AG09309 (cell line): ENCODE measurements around the gene TCF4.
"Not testable (repeated sequence)": the region's sequence is repeated elsewhere in the genome, so short reads cannot be mapped to it uniquely, and the experiment has no call there.

Experiments used
- DNase-seq: peaks from one replicate; pipeline ENCODE4 v3.0.0-alpha.2; 2010; ENCODE audit warnings: low read depth
- H3K4me3 ChIP-seq: 2 replicates; pipeline ENCODE4 v1.5.1; 2011; ENCODE audit warnings: mild to moderate bottlenecking, low read depth, low read length, moderate library complexity; ENCODE audit not compliant: control insufficient read depth
- CTCF ChIP-seq: IDR thresholded peaks from 2 replicates; pipeline ENCODE4 v1.5.1; 2011; ENCODE audit warnings: mild to moderate bottlenecking, low read depth, low read length, inconsistent platforms; ENCODE audit not compliant: insufficient read depth, control insufficient read depth; ENCODE audit errors: missing control alignments

Gene TCF4

GRCh38 chr18:55473560-55473959 is 114.4 kb downstream of the TCF4 start:
- DNase-seq = no peak
- H3K4me3 ChIP-seq = no peak overlapping the region
- TF ChIP-seq CTCF = no peak

GRCh38 chr18:55473058-55473457 is 114.9 kb downstream of the TCF4 start:
- no peak for TF ChIP-seq CTCF
- H3K4me3 ChIP-seq = no peak overlapping the region
- no peak for DNase-seq

- TF ChIP-seq CTCF = no peak
- DNase-seq = no peak
Observed at GRCh38 chr18:55470826-55471225, 117.2 kb downstream of the TCF4 start.

GRCh38 chr18:55469134-55469533 is 118.9 kb downstream of the TCF4 start:
- DNase-seq, H3K4me3 ChIP-seq: not testable (repeated sequence)

More at GRCh38 chr18:55470826-55471225, 117.2 kb downstream of the TCF4 start:
- no peak overlapping the region for H3K4me3 ChIP-seq

GRCh38 chr18:55466789-55467188 is 121.2 kb downstream of the TCF4 start:
- no peak overlapping the region for H3K4me3 ChIP-seq
- DNase-seq = no peak
- no peak for TF ChIP-seq CTCF

GRCh38 chr18:55465313-55465712 is 122.7 kb downstream of the TCF4 start:
- no peak overlapping the region for H3K4me3 ChIP-seq
- no peak for TF ChIP-seq CTCF
- no peak for DNase-seq

- TF ChIP-seq CTCF = no peak
- H3K4me3 ChIP-seq = no peak overlapping the region
- DNase-seq = no peak
Observed at GRCh38 chr18:55464581-55464980, 123.4 kb downstream of the TCF4 start.
